PC-3 (cell line): ENCODE data around the gene GSG1L.

Experiments
- EZH2 ChIP-seq: fragments of 300-600 bp; sonication (generic); IDR thresholded peaks from one replicate; pipeline ENCODE4 v1.6.1; 2017; ENCODE audit warnings: antibody characterized with exemption, mild to moderate bottlenecking, low read length; ENCODE audit not compliant: unreplicated experiment
- EZH2phosphoT487 ChIP-seq: fragments of 300-600 bp; sonication (generic); IDR thresholded peaks from 2 replicates; pipeline ENCODE4 v1.6.1; 2018; ENCODE audit warnings: mild to moderate bottlenecking, antibody characterized with exemption, low read length, borderline replicate concordance
- TF ChIP-seq, protein P1 (sequence below): fragments of 300-600 bp; sonication (generic); conservative IDR thresholded peaks from 2 replicates; pipeline ENCODE4 v1.5.1; 2017; ENCODE audit warnings: antibody characterized with exemption, low read depth, mild to moderate bottlenecking, low read length

DNA sequence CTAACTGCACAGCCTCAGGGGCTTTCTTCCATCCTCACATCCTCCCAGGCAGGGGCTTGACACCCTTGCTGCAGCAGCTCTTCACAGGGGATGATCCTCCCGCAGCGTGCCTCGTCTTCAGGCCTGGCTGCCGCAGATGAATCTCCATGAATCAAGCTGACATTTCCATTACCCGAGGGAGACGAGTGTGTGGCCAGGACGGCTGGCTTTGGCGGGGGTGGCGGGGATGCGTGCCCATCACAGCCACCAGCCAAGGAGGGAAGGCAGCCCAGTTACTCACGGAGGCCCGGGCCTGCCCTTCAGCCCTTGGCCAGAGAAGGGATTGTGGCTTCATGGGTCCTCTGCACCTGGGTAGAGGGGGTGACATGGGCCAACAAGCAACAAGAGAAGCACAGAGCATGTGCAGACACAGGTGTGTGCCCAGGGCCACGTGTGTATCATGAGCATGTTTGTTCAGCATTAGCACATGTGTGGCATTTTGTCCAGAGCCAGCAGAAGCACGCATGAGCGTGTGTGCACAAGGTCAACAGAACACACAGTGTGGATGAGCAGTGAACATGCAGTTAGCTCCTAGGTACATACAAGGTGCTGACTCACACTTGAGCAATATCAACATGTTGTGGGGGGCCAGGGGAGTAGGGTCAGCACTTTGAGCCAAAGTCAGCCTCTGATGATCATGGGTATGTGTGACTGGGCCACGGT lies 277.1 kb downstream of the GSG1L start:
- TF ChIP-seq EZH2 (no peak), EZH2phosphoT487 (no peak)
- TF ChIP-seq, protein P1, sequence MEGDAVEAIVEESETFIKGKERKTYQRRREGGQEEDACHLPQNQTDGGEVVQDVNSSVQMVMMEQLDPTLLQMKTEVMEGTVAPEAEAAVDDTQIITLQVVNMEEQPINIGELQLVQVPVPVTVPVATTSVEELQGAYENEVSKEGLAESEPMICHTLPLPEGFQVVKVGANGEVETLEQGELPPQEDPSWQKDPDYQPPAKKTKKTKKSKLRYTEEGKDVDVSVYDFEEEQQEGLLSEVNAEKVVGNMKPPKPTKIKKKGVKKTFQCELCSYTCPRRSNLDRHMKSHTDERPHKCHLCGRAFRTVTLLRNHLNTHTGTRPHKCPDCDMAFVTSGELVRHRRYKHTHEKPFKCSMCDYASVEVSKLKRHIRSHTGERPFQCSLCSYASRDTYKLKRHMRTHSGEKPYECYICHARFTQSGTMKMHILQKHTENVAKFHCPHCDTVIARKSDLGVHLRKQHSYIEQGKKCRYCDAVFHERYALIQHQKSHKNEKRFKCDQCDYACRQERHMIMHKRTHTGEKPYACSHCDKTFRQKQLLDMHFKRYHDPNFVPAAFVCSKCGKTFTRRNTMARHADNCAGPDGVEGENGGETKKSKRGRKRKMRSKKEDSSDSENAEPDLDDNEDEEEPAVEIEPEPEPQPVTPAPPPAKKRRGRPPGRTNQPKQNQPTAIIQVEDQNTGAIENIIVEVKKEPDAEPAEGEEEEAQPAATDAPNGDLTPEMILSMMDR, result no peak
